Stimulated activated CD8-positive, alpha-beta memory T cell treated with anti-CD3 and anti-CD28 coated beads, Interleukin-15, amount 100 ng/mL, for 48 hours (primary cell): ENCODE results near the gene AMT.

Experiments used
- DNase-seq, 2 donors: peaks; one replicate each; pipeline ENCODE4 v3.0.0-alpha.2; 2020; ENCODE audit warnings: low read depth in 2 of 2

The AMT gene

GRCh38 chr3:49422379-49423248, at the start of gene AMT:
Gene AMT, minus strand, starts transcription at chr3:49422473. Its CDS starts 23 bp downstream, at chr3:49422450.
- DNase-seq = no peak

GRCh38 chr3:49470714-49471420, 48.6 kb upstream of the AMT start:
- no peak for DNase-seq

- DNase-seq = peak; percentile 95 to 96
Observed at GRCh38 chr3:49469936-49470713, 47.9 kb upstream of the AMT start, which contains the start of gene DAG1. Gene DAG1, plus strand, starts transcription at chr3:49470267. Its CDS starts 40,268 bp downstream, at chr3:49510535.

GRCh38 chr3:49469037-49469935, 47.0 kb upstream of the AMT start:
- no peak for DNase-seq

DNA sequence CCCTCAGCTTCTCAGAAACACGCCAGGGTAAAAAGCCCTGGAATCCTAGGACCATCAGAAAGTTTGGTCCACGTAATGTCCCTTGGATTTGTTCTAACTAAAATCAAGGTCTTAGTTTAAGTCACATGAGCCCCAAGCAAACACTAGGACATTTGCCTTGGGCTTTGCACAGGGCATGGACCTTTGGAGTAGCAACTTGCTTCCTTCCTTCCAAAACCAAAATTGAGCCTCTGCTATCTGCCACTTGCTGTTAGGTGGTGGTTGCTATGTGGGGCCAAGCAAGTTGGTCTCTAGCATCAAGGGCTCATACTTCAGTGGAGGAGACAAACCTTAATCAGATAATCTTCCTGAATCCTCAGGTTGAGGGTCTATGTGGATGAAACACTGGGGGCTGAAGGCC, 43.8 kb upstream of the AMT start:
- DNase-seq = no peak

DNA sequence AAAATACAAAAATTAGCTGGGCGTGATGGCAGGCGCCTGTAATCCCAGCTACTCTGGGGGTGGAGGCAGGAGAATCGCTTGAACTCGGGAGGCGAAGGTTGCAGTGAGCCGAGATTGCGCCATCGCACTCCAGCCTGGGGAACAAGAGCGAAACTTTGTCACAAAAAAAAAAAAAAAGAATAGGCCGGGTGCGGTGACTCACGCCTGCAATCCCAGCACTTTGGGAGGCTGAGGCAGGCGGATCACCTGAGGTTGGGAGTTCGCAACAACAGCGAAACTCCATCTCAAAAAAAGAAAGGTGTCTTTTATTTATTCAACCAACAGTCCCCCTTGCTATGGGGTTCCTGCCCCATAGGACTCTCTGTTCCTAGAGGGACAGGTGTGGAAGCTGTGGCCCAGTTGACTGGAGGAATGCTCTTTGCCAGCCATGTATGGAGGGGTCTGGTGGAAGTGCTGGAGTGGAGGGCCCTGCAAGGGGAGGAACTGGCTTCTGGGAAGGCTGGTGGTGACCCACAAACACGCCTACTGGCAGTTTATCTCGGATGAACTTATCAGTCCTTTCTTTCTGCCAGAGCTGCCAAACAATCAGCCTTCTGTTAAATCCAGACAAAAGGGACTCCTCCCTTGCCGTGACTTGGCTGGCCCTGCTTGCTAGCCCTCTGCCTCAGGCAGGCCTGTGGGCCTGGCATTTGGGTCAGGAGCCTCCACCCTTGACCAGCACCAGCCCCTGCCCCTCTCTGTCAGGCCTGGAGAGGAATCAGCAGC, 43.2 kb upstream of the AMT start:
- DNase-seq = no peak

DNA sequence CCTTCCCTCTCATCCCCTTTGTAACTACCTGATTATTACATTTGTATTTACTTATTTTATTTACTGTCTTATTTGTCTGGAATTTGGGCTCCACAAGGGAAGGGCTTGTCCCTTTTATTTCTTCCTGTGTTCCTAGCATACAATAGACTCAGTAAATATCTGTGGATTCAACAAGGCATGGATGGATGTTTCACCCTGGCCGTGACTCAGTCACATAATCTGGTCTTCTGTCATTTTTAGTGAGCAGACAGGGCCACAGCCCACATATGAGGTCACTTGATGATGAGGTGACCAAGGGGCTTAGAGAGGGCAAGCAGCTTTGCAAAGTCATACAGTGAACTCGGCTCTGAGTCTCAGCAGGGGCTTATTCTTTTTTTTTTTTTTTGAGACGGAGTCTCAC, 39.9 kb upstream of the AMT start:
- DNase-seq = no peak

DNA sequence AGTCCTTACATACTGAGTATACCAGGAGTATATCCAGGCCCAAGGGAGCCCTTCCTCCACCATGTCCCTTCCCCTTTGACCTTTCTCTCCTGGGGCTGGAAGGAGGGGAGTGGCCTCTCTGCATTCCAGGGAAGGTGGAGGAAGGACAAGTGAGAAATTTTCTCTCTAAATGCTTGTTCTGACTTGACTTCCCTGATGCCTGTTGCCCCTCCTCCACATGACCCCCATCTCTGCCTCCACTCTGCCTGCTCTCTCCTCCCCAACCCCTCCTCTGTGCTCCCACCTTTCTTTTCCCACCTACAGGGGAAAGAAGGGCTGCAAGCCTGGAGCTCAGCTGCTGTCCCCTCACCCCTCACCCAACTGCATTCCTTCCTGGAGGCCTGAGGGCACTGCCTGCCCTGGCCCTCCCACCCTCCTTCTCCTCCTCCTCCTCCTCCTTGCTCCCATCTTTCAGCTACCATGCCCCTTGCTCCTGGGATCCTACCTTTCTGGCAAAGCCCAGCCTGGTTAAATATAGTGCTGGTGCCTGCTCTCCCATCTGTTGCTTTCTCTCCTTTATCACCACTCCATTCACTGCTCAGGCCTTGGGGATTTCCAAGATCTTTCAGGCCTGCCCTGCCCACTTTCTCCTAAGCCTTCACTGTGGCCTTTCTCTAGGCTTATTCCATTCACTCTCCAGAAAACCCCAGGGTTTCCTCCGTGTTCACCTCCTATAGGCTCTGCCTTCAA, 39.3 kb upstream of the AMT start:
- no peak for DNase-seq

DNA sequence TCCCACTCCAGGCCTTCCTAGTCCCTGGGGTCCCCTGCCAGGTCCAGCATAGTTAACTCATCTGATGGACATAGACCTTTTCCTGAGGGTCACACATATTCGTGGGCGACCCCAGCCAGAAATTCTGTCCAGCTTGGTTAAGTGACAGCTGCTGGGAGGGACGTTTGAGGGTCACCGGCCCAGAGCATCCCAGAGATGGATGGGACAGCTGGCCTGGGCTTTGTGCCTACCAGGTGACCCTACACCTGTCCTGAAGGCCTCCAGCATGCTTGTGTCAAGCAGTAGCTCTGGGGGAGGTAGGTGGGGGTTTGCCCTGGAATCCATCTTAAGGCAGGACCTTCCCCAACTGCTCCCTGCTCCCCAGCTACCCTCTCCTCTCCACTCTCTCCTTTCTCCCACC, 38.7 kb upstream of the AMT start:
- DNase-seq = no peak

DNA sequence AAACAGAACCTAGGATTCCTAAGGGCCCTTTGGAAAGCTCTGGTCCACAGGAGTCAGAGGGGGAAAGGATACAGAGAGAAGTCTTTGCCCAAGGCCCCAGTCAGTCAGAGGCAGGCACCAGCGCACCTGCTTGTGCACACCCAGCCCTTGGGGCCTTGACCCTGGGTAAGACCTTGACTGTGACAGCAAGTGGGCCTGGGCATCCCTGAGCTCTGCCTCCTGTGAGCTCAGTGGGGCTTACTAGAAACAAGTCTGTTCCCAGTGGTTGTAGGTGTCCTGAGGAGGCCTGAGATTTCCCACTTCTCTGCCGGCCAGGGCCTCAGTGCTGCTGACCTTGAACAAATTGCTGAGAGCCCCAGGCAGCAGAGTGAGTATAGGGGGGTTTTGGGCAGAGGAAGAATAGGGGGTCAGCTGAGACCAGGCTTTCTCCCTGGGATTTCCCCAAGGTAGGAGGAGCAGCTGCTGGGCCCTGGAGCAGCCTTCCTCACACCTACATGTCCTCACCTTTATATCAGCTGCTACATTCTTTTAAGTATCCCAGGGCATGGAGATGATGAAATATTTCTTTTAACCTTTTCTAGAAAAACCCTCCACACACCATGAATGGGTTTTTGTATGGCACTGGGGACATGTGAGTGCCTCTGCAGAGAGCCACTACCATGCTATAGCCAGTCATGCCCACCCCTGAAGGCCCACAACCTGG, 38.1 kb upstream of the AMT start:
- DNase-seq = no peak

GRCh38 chr3:49456466-49456865, 34.2 kb upstream of the AMT start:
- no peak for DNase-seq

GRCh38 chr3:49454898-49455681, 32.8 kb upstream of the AMT start:
- DNase-seq = no peak

DNA sequence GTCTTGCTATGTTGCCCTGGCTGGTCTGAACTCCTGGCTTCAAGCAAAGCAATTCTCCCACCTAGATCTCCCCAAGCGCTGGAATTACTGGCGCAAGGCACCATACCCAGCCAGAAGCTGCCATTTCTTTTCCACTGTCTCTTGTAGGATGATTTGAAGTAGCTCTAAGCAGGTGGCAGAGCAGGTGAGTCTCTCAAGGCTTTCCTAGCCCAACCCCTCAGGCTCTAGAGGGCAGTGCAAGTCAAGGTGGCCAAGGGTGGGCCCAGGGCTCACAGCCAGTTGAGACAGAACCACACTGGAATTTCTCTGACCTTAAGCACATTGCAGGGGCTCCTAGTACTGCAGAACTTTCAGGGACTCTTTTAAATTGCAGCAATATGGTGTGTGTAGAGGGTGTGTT, 32.2 kb upstream of the AMT start:
- no peak for DNase-seq

- DNase-seq = no peak
Observed at GRCh38 chr3:49453621-49454020, 31.3 kb upstream of the AMT start.

DNA sequence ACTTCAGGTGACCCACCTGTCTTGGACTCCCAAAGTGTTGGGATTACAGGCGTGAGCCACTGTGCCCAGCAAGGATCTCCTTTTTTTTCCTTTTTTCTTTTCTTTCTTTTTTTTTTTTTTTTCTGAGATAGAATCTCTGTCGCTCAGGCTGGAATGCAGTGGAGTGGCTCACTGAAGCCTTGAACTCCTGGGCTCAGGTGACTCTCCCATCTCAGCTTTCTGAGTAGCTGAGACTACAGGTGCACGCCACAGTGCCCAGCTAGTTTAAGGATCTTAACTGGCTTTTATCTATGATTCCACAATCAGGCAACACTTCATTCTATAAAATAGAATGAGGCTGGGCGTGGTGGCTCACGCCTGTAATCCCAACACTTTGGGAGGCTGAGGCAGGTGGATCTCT, 23.1 kb upstream of the AMT start:
- no peak for DNase-seq

DNA sequence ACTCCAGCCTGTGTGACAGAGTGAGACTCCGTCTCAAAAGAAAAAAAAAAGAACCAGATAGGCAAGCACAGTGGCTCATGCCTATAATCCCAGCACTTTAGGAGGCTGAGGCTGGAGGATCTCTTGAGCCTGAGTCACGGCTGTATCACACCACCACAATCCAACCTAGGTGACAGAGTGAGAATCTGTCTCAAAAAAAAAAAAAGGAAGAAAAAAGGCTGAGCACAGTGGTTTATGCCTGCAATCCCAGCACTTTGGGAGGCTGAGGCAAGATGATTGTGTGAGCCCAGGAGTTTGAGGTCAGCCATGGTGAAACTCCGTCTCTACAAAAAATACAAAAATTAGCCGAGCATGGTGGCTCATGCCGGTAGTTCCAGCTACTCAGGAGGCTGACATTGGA, 12.5 kb upstream of the AMT start:
- no peak for DNase-seq

DNA sequence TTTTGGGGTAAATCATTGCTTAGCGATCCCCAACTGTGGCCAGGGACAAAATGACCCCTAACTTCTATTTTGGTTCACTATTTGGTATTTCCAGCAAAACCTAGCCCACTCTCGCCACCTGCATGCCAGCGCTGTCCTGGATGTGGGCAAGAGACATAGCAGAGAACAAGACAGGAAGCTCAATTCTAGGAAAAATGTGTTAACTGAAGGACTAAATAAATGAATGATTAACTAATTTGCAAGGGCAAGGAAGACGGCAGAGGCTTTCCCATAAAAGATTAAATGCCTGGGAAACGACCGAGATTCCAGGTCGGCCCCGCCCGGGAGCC, 6.4 kb upstream of the AMT start:
- no peak for DNase-seq

- no peak for DNase-seq
Observed at GRCh38 chr3:49427586-49427985, 5.3 kb upstream of the AMT start.

- DNase-seq = no peak
Observed at GRCh38 chr3:49424816-49425215, 2.5 kb upstream of the AMT start.
